AG04449 (cell line): ENCODE data around the gene ENPP7.
"Not testable (repeated sequence)": the region's sequence is repeated elsewhere in the genome, so short reads cannot be mapped to it uniquely, and the experiment has no call there.

ENCODE experiments used
- CTCF ChIA-PET: fragments of 350-600 bp; formaldehyde crosslinking; extraction: SDS; loops from one replicate; lab custom pipeline; 2021; ENCODE audit warnings: antibody characterized with exemption; lab: Yijun Ruan, JAX
- POLR2A ChIA-PET: fragments of 400-600, 350-600 bp; formaldehyde crosslinking; extraction: SDS; loops from one replicate; lab custom pipeline; 2020; ENCODE audit warnings: antibody characterized with exemption, inconsistent platforms; lab: Yijun Ruan, JAX
- DNase-seq: peaks from one replicate; pipeline ENCODE4 v3.0.0-alpha.2; 2010; ENCODE audit warnings: low read depth, low spot score
- H3K4me3 ChIP-seq: 2 replicates; pipeline ENCODE4 v1.5.1; 2011; ENCODE audit warnings: low read depth, mild to moderate bottlenecking, control low read depth, low read length
- TF ChIP-seq, protein P1 (sequence below): IDR thresholded peaks from one replicate; pipeline ENCODE4 v1.5.1; 2011; ENCODE audit warnings: mild to moderate bottlenecking, moderate library complexity, low read length, control low read depth, inconsistent platforms; ENCODE audit not compliant: insufficient read depth; ENCODE audit errors: missing control alignments

Gene ENPP7

DNA sequence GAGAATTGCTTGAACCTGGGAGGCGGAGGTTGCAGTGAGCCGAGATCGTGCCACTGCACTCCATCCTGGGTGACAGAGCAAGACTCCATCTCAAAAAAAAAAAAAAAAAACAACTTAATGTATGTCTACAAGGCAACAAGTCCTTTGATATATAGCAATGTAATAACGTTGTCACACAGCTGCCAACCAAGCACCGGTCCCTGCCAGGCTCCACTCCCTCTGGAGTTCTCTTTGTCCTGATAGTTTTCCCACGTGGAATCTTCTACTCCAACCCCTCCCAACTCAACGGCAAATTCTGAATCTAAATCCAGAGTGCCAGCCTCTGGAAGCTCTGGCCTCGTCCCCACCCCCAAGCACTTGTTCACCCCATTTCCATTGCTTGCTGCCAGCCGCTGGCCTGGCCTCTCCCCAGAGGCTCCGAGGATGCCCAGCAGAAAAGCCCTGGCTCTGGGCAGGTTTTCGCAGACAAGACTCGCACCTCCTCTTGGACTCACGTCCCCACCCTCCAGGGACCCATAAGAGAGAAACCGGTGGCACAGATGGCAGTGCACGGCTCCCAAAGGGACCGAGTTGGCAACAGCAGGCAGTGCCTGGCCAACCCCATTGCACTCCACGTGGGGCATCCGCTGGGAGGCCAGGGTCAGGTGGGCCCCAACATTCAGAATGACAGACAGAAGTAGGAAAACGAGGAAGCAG lies 31.3 kb downstream of the ENPP7 start:
- H3K4me3 ChIP-seq = no peak overlapping the region
- POLR2A ChIA-PET = no interaction called here
- CTCF ChIA-PET = interaction anchor here (1.9 kb wide), 1 partner anchor 10 kb away, joined by 4 read pairs; no protein-coding TSS in a partner anchor
- TF ChIP-seq, protein P1, sequence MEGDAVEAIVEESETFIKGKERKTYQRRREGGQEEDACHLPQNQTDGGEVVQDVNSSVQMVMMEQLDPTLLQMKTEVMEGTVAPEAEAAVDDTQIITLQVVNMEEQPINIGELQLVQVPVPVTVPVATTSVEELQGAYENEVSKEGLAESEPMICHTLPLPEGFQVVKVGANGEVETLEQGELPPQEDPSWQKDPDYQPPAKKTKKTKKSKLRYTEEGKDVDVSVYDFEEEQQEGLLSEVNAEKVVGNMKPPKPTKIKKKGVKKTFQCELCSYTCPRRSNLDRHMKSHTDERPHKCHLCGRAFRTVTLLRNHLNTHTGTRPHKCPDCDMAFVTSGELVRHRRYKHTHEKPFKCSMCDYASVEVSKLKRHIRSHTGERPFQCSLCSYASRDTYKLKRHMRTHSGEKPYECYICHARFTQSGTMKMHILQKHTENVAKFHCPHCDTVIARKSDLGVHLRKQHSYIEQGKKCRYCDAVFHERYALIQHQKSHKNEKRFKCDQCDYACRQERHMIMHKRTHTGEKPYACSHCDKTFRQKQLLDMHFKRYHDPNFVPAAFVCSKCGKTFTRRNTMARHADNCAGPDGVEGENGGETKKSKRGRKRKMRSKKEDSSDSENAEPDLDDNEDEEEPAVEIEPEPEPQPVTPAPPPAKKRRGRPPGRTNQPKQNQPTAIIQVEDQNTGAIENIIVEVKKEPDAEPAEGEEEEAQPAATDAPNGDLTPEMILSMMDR = no peak
- no peak for DNase-seq

DNA sequence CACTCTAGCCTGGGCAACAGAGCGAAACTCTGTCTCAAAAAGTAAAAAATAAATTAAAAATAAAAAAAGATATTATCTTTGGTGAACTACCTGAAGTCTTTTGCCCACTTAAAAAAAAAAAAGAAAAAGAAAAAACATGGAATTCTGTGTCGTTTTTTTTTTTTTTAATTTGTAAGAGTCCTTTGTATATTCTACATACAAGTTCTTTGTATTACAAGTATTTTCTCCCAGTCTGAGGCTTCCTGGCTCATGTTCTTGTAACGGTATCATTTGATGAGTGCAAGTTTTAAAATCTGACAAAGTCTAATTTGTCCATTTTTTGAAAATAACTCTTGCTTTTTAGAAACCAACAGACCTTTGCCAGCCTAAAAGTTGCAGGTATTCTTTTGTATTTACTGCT lies 35.0 kb downstream of the ENPP7 start:
- H3K4me3 ChIP-seq = no peak overlapping the region
- TF ChIP-seq, protein P1 = no peak
- CTCF ChIA-PET = no interaction called here
- POLR2A ChIA-PET = no interaction called here
- no peak for DNase-seq

DNA sequence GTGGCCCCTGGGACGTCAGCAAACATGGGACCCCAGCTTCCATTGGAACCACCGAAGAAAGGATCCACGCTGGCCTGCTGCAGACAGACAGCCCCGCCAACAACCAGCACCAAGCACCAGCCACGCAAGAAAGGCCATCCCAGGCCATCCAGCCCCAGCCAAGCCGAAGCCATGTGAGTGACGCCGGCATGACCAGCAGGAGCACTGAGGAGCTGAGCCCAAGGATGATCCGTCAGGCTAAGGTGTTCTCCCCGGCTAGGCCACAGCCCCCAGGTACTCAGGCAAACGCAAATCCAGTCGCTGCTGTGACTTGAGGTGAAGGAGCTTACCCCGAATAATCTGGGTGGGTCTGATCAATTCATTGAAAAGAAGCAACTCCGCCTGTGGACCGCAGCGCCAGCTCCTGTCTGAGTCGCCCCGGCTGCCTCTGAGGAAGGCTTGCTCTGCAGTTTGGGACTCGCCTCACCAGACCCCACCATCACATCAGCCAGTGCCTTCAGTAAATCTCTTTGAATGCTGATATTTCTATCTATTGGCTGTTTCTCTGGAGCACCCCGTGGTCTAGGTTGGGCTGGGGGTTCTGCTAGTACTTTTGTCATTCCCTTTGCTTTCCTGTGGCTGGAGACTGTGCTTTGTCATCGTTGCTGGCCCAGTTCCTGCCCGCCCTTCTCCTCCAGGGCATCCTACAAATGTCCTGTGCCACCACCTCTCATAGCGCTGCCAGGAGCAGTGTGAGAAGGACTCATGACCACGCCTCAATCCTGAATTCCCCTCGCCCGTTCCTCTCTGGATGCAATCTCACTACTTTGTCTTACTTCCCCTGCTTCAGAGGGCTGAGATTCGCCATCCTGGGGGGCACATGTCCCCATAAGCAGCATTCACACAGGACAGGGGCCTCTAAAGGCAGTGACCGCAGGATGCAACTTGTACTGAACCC lies 39.1 kb downstream of the ENPP7 start:
- POLR2A ChIA-PET = no interaction called here
- CTCF ChIA-PET = no interaction called here
- no peak for DNase-seq
- TF ChIP-seq, protein P1 = no peak
- H3K4me3 ChIP-seq = no peak overlapping the region

DNA sequence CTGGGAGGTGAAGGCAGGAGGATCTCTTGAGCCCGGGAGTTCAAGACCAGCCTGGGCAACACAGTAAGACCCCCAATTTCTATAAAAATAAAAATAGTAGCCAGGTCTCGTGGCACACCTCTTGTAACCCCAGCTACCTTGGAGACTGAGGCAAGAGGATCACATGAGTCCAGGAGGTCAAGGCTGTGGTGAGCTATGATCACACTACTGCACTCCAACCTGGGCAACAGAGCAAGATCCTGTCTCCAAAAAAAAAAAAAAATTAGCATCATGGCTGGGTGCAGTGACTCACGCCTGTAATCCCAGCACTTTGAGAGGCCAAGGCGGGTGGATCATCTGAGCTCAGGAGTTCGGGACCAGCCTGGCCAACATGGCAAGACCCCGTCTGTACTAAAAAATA lies 40.5 kb downstream of the ENPP7 start:
- TF ChIP-seq, protein P1 = no peak
- POLR2A ChIA-PET = no interaction called here
- CTCF ChIA-PET = interaction anchor here (0.6 to 1.5 kb wide), 2 partner anchors 30 to 689 kb away, joined by 3 to 6 read pairs; no protein-coding TSS in a partner anchor
- no peak overlapping the region for H3K4me3 ChIP-seq
- no peak for DNase-seq

DNA sequence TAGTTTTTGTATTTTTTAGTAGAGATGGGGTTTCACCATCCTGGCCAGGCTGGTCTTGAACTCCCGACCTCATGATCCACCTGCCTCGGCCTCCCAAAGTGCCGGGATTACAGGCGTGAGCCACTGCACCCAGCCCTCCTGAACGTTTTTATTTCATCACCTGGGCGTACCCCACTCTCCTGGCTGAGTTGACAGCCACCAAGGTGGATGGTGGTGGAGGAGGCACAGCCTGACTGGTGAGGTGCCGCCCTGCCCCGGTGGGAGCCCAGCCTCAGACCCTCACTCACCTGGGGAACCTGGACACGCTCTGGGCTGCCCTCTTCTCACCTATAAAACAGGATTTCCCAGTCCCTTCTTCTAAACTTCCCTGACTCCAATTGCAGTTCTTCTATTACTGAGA lies 42.0 kb downstream of the ENPP7 start:
- H3K4me3 ChIP-seq, DNase-seq, POLR2A ChIA-PET, CTCF ChIA-PET: not testable (repeated sequence)

DNA sequence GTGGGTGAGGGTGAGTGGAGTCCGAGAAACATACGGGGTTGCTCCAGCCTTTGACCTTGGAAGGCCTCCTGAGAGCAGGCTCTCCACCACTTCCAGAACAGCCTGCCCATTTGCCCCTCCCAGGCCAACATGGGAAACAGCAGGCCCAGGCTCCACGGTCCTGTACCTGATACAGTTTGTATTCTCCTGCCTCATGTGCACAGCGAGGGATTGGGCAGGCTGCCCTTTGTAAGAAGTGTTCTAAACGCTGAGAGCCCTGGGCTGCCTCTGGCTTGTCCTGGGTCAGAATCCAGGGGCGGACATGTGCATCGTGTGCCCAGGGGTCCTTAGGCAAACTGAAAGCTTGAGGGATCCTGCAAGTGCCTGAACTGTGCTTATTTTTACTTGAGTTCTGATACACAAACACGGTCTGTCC lies 43.8 kb downstream of the ENPP7 start:
- CTCF ChIA-PET = interaction anchor here (0.9 kb wide), 1 partner anchor 15 kb away, joined by 3 read pairs; no protein-coding TSS in a partner anchor
- DNase-seq = no peak
- POLR2A ChIA-PET = no interaction called here
- no peak overlapping the region for H3K4me3 ChIP-seq
- TF ChIP-seq, protein P1 = no peak
